ENCODE data around the gene SMARCE1. TPM values are rescaled to one million over a fixed set of nuclear protein-coding genes. Genes with fewer than 3 reads are reported as not detected.
A peak's percentile ranks its signal among the peaks of the same experiment; 100 is the strongest.

SMARCE1 gene
- 27.6 and 117 TPM in 2 replicates for total RNA-seq (2011; cell fraction: chromatin; rRNA removed; ENCODE audit: low replicate concordance)
- total RNA-seq (2011; cell fraction: nucleolus; rRNA removed): 14.3 and 19.2 TPM in 2 replicates
- total RNA-seq (2011; cell fraction: nucleoplasm; rRNA removed): 46.3 and 110 TPM in 2 replicates
- total RNA-seq (2014; rRNA removed): 104 and 106 TPM in 2 replicates
- total RNA-seq (2014; rRNA removed; fragmentation: Illumina TruSeq; extraction: Trizol): 114 and 120 TPM in 2 replicates
- 117 and 126 TPM in 2 replicates for total RNA-seq (2015; rRNA removed; fragmentation: Illumina TruSeq; extraction: Trizol)
- 91.2 and 95.0 TPM in 2 replicates for total RNA-seq (2021)
- polyA plus RNA-seq (2011; rRNA removed): 33.7 and 64.1 TPM in 2 replicates
- 17.1 and 19.5 TPM in 2 replicates for polyA plus RNA-seq (2011; cell fraction: cytosol; rRNA removed)
- 24.8 and 26.4 TPM in 2 replicates for polyA plus RNA-seq (2011; cell fraction: nucleus; rRNA removed)
- 104 and 119 TPM in 2 replicates for polyA plus RNA-seq (2012)
- polyA plus RNA-seq (2014; fragmentation: Illumina TruSeq; extraction: Trizol): 132 and 142 TPM in 2 replicates
- polyA plus RNA-seq (2014; fragmentation: Nextera tagmentation; extraction: Ambion mirVana): 100 to 1,000 TPM; 115 to 135 TPM
- 94.8 and 111 TPM in 2 replicates for polyA plus RNA-seq (2014; rRNA removed)
- 59.4 and 78.3 TPM in 2 replicates for polyA minus RNA-seq (2011; rRNA and poly(A)+ RNA removed)
- 16.4 and 25.9 TPM in 2 replicates for polyA minus RNA-seq (2011; cell fraction: cytosol; rRNA and poly(A)+ RNA removed)
- polyA minus RNA-seq (2011; cell fraction: nucleus; rRNA and poly(A)+ RNA removed): 67.2 and 84.4 TPM in 2 replicates
- percentile 91 among the genes with signal in this experiment for Bru-seq, nascent RNA
- BruChase-seq, experiment 1, labeled RNA remaining after a 2-hour chase: percentile 94 among the genes with signal in this experiment
- percentile 93 among the genes with signal in this experiment for BruChase-seq, experiment 2, labeled RNA remaining after a 6-hour chase
- long read RNA-seq, experiment 1, full-length matches to known transcripts: 281 of 328 reads
- long read RNA-seq, experiment 1, partial matches to known transcripts: 39 of 328 reads
- long read RNA-seq, experiment 1, other reads (novel, unspliced or antisense): 8 of 328 reads
- long read RNA-seq, experiment 2, full-length matches to known transcripts: 62 of 90 reads
- long read RNA-seq, experiment 2, partial matches to known transcripts: 25 of 90 reads
- long read RNA-seq, experiment 2, other reads (novel, unspliced or antisense): 3 of 90 reads
- long read RNA-seq, experiment 3, full-length matches to known transcripts: 67 of 94 reads
- long read RNA-seq, experiment 3, partial matches to known transcripts: 24 of 94 reads
- long read RNA-seq, experiment 3, other reads (novel, unspliced or antisense): 3 of 94 reads

- peak; percentile 84 for ATAC-seq
- peak within 1 kb of the TSS; percentile 70 for H3K4me3 ChIP-seq
- H4K20me1 ChIP-seq (replicated peaks; ENCODE audit: control insufficient read depth, insufficient read depth, low read length): no peaks in the 10 kb centered on the region
- WGBS (ENCODE audit: insufficient coverage, low coverage, missing lambda C conversion rate): 1% methylated on average over 58 of the region's 64 CpGs
- H2AFZ ChIP-seq (ENCODE audit: low read depth, low read length): peak within 1 kb of the TSS; percentile 93
- H3K4me2 ChIP-seq (ENCODE audit: insufficient read depth, low read length): peak within 1 kb of the TSS; percentile 86
- DNase-seq (ENCODE audit: extremely low read depth in 1 of 4, low spot score in 3 of 4): peak; percentile 74 to 79 (median 76)
- intact Hi-C loops (cut with micrococcal nuclease): no loop called here
- peaks cover 11 to 21% of the 10 kb centered on the region in 2 experiments; a peak in 3 of 5 replicates for H3K4me1 ChIP-seq (replicated peaks in 1 of 2; ENCODE audit: control insufficient read depth in 2 of 2, insufficient read depth in 2 of 2, low read length in 2 of 2)
- in situ Hi-C loops (cut with MboI): no loop called here
- no peaks in the 10 kb centered on the region for H3K9me1 ChIP-seq (ENCODE audit: control insufficient read depth, insufficient read depth, low read length)
- no TSS peak for BruUV-seq (replicated peaks)
- POLR2A ChIA-PET: interaction anchor here (0.6 to 5.9 kb wide), 12 partner anchors 9 to 1020 kb away, joined by 3 to 55 read pairs (median 4); no protein-coding TSS in a partner anchor
- no peaks in the 10 kb centered on the region for H3K27me3 ChIP-seq (ENCODE audit: control insufficient read depth in 2 of 2, insufficient read depth in 2 of 2, low read length in 2 of 2)
- FAIRE-seq: peak; percentile 72
- H3K79me2 ChIP-seq (ENCODE audit: control insufficient read depth, insufficient read depth, low read length): peaks cover 53% of the 10 kb centered on the region
- H3K9ac ChIP-seq (ENCODE audit: insufficient read depth in 1 of 2, low read depth in 2 of 2, low read length in 2 of 2): peak within 1 kb of the TSS; percentile 91 to 99
- H3K9me3 ChIP-seq (replicated peaks; ENCODE audit: control insufficient read depth, insufficient read depth, low read depth, low read length): no peaks in the 10 kb centered on the region
- peaks cover 33% of the 10 kb centered on the region for H3K36me3 ChIP-seq (ENCODE audit: control insufficient read depth, insufficient read depth, low read length)
- CTCF ChIA-PET (ENCODE audit: low intra/inter-chr PET ratio): no interaction called here
- peak within 1 kb of the TSS; percentile 96 for H3K27ac ChIP-seq (ENCODE audit: extremely low read depth, low read depth, low read length)
- TF ChIP-seq CBX2 (IDR thresholded peaks at IDR 0.05; ENCODE audit: insufficient read depth, low read length, poor library complexity, severe bottlenecking) (no peak), LARP7 (IDR thresholded peaks at IDR 0.05) (0 out of 2 replicates have a peak, but pooled peaks have one; percentile 71), SPI1 (IDR thresholded peaks at IDR 0.05; ENCODE audit: borderline replicate concordance, low read depth, low read length) (0 out of 2 replicates have a peak, but pooled peaks have one; percentile 17), E2F3 (CRISPR knock-in tag; IDR thresholded peaks at IDR 0.05) (no peak; the same call in 1 of the 2 replicates), BCOR (IDR thresholded peaks at IDR 0.05) (peak; percentile 53; the same call in 1 of the 2 replicates), SMARCA5 (IDR thresholded peaks at IDR 0.05) (no peak), PCBP1 (IDR thresholded peaks at IDR 0.05; ENCODE audit: low read depth, low read length, poor library complexity, severe bottlenecking) (peak; percentile 76), NFRKB (IDR thresholded peaks at IDR 0.05; ENCODE audit: low read depth) (peak; percentile 73), KDM1A (IDR thresholded peaks at IDR 0.05) (no peak), HMG20B (CRISPR knock-in tag; IDR thresholded peaks at IDR 0.05) (no peak), BRD4 (IDR thresholded peaks at IDR 0.05) (peak; percentile 100), PHF8 (IDR thresholded peaks at IDR 0.05; ENCODE audit: borderline replicate concordance, low read length) (peak; percentile 89), FOXA3 (CRISPR knock-in tag; conservative IDR thresholded peaks at IDR 0.05 in 1 of 2, IDR thresholded peaks at IDR 0.05 in 1 of 2) (no peak)
- TF ChIP-seq, protein P1, sequence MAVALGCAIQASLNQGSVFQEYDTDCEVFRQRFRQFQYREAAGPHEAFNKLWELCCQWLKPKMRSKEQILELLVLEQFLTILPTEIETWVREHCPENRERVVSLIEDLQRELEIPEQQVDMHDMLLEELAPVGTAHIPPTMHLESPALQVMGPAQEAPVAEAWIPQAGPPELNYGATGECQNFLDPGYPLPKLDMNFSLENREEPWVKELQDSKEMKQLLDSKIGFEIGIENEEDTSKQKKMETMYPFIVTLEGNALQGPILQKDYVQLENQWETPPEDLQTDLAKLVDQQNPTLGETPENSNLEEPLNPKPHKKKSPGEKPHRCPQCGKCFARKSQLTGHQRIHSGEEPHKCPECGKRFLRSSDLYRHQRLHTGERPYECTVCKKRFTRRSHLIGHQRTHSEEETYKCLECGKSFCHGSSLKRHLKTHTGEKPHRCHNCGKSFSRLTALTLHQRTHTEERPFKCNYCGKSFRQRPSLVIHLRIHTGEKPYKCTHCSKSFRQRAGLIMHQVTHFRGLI (CRISPR knock-in tag; IDR thresholded peaks at IDR 0.05): peak; percentile 37; the same call in 1 of the 2 replicates
Measured at GRCh38 chr17:40647624-40648383, at the start of gene SMARCE1. Gene SMARCE1 (minus strand): TSS chr17:40647818. CDS start chr17:40645802, 2,016 bp downstream.
